NCI-H2171 treated with DMSO at 0.1 percent for 48 hours (cell line): ENCODE results near the gene RECK.
"Not testable (repeated sequence)": the region's sequence is repeated elsewhere in the genome, so short reads cannot be mapped to it uniquely, and the experiment has no call there.

Source experiments
- DNase-seq: peaks from one replicate; lab custom pipeline; 2025; lab: John Stamatoyannopoulos, UW

The RECK gene

DNA sequence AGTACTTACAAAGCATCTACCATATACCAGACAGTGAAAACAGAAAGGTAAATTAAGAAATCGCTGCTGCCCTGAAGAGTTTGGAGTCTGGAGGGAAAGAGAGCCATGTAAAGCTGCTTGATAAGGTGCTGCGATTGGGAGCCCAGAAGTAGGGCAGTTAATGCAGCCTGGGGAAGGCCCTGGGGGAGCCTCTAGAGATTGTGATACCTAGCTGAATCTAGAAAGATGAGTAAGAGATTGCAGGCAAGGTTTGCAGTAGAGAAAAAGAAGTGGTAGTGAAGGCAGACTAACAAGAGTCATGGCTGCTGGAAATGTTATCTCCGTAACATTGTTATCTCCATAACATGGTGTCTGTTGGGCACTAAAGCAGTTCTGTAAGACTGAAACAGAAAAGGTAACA, 75.8 kb downstream of the RECK start:
- DNase-seq, result no peak

DNA sequence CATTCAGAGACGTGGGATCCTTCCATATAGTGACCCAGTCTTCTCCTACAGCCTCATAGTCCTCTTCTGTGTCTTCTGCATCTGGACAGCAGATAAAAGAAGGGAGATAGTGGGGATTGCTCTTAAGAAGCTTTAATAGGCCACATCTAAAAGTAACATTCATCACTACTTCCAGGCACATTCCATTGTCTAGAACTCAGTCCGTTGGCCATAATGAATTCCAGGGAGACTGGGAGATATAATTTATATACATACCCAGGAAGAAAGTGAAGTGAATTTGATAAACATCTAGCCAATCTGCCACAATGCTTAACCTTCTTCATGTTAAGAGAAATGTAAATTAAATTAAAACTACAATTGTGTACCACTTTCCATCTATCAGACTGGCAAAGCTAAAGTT, 77.3 kb downstream of the RECK start:
- no peak for DNase-seq

DNA sequence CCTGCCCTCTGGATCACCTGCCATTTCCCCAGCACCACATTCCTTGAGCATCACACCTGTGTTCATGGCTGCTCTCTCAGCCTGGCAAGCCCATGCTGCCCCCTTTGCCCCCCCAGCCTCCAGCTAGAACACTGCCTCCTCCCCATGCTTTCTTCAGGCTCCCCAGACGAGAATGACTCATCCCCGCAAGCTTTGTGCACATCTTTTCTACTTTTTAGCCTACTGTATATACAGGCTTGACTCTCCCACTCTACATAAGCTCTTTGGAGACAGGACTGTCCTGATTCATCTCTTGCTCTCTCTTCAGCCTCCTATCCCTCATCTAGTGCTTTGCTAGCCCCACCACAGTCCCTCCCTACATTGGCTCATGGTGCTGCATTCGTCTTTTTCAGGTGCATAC, 79.9 kb downstream of the RECK start:
- DNase-seq, result no peak

DNA sequence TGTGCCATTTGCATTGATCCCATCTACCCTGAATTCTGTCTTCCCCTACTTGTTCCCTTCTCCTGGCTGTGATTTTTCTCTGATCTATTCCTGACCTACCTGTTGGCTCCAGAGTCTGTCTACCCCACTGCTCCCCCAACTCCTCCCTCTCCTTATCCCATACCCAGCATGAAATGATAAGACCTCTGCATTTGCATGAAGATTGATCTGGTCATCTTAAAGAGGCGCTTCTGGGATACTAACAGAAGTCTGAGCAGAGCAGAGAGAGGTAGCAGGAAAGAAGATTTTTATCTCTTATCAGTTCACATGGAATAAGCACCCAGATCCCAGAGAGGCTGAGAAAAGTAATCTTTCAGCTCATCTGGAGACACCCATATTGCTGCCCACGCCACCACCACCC, 81.5 kb downstream of the RECK start:
- no peak for DNase-seq

DNA sequence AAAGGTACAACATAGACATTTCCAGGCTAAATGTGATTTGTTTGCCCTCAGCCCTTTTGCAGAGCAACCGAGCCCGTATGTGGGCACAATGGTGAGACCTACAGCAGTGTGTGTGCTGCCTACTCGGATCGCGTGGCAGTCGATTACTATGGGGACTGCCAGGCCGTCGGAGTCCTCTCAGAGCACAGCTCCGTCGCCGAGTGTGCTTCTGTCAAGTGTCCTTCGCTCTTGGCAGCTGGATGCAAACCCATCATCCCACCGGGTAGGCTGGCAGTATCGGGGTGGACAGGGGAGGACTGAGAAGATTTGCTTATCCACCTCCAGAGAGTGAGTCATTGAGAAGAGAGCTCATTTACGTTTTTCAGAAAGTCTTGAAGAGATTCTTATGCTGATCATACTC, 82.0 kb downstream of the RECK start:
- no peak for DNase-seq

DNA sequence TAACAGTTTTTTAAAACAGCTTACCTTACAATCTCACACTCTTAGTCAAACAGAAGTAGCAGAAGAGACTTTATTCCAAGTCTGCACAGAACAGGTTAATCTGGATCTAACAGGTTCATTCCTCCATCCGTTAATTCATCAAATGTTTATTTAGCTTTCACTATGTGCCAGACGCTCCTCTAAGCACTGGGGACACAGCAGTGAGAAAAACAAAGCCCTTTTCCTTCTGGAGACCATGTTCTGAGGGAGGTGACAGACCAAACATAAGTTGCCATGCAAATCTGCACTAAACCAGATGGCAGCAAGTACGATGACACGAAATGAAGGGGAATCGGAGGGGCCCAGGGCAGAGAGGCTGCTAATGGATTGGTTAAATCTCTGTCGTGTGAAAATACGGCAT, 82.8 kb downstream of the RECK start:
- DNase-seq, result no peak

DNA sequence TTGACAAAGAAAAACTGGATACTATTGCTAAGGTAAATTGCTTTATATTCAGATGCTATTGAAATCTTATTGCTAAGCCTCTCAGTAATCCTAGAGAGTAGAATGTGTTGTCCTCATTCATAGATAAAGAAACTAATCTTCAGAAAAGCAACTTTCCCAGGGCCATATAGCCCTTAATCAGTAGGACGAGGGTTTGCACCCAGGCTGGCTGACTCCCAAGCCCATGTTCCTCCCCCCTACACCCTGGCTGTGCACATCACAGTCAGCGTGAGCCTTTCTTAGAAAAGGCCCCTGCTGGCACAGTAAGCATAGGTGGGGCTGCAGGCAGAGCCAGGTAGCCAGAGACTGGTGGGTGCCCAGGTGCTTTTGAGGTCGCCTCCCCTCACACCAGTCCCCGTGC, 84.0 kb downstream of the RECK start:
- no peak for DNase-seq

DNA sequence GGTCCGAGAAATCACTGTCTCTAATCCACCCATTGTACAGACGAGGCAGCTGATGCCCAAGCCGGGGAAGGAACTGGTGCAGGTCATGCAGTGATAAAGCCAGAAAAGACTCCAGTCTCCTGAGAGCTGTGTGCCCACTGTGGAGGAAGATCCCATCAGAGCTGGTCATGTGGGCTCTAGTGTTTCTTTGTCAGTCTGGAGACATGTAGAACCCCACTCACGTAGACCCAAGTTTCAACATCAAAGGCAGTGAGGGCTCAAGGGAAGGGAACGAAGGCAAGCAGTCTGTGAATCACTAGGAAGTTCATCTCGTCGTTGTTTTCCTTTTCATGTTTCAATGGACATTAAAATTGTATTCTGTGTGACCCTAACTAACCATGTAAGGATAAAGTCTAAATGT, 85.3 kb downstream of the RECK start:
- no peak for DNase-seq

DNA sequence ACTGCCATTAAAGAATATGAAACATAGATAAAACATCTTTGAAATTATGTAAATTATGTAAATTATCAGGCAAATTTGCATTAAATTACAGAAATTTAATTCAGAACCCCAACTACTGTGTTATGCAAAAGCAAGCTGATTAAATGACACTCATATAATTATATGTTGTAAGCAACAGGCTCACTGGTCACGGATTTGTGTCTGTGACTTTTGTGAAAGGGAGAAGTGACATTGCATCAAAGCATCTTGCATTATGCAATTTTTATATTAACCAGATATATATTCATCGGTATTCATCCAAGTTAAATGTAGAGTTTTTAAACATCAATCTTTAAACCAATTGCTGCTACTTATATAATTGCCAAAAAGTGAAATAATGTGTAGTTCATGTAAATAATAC, 86.8 kb downstream of the RECK start:
- DNase-seq, result no peak

DNA sequence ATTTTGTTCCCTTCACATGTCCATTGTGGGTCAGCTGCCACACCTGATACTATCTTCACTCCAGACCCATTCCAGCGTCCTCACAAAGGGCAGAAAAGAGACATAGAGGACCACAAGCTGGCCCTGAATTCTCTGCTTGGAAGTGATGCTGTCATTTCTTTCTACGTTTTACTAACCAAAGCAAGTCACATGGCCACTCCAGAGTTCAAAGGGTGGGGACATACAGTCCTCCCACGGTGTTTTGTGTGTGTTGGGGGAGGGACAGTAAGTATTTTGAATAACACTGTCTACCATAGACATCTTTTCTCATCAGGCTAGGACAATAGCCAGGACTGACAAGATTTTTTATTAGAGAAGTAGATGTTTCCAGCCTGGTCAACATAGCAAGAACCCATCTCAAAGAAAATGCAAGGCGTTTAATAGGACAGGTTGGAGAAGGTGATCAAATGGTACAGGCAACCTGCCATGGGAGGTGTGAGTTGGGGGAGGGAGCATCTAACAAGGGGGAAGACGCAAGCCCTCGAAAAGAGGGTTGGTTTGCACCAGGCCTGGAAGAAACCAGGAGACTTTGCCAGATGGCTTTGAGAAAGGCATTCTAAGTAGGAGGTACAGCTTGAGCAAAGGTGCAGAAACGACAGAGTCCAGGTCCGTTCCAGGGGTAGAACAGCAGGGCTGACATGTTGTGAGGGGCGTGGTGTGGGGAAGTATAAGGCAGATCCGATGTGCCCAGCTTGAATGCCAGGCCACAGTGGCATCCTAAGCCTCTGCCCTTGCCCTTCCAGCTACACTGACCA, 88.5 kb downstream of the RECK start:
- DNase-seq, result no peak

DNA sequence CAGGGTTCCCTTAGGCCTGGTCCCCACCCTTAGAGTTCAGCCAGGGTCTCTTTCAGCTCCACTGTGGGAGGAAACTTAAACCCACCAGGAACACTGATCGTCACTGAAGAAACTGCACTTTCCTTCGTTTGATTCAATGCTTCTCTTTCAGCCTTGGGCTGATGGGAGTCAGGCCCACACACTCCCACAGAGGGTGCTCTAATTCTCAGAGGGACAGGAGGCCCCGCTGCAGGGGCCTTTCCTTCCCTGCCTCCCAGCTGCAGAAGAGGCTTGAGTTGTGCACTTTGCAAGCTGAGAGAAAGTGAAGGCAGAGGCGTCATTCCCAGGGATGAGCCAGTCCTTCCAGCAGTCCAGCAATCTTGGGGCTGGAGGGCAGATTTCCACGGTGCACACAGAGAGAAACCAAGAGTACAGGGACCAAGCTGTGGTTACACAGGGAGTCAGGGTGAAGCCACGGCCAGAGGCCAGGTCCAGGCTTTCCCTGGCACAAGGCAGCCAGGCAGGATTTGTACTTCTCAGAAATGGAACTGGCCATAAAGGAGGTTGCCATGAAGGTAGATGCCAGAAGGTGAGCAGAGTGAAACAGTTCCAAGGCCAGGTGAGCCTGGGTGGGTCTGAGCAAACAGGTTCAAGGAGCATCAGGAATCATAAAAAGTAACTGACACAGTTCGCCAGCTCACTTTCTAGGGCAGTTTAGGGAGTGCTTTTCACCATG, 89.5 kb downstream of the RECK start:
- DNase-seq, result no peak

DNA sequence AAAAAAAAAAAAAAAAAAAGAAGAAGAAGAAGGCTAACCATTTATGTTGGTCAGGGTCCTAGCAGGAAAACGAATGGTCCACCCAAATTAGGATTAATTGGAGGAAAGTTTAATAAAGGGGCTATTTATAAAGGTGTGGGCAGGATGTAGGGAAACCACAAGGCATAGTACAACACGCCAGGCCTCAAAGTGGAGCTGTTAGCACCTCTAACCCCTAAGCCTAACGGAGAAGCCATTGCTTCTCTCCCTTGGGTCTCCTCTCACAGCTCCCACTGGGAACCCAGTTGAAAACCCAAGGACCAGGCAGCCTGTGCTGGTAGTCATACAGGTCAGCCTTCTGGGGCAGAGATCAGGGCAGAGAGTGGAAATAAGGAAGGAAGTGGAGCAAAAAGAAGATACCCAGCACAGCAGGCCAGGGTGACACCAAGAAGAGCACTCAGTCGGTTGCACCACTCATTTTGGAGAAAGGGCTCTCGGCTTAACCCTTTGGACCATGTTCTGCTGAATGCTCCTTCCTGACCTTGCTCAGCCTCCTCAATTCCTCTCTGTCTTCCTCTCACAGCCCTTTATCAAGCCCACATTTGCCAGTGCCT, 91.0 kb downstream of the RECK start:
- DNase-seq, result no peak

DNA sequence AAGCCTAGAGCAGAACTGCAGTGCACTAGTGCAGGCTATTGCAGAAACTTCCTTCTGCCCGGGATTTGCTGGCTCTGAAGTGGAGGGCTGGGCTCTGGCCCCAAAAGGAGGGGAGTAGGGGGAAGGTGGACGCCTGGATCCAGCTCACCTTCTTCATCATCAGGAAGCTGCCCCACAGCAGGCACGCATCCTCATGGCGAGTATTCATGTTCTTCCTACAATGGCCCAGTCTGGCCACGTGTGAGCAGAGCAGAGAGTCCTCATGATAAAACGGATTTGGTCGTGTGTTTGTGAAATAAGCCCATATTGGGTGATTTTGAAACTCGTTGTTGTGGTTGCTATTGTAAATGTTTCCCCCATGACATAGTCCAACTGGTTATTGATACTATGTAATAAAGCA, 91.6 kb downstream of the RECK start:
- no peak for DNase-seq

DNA sequence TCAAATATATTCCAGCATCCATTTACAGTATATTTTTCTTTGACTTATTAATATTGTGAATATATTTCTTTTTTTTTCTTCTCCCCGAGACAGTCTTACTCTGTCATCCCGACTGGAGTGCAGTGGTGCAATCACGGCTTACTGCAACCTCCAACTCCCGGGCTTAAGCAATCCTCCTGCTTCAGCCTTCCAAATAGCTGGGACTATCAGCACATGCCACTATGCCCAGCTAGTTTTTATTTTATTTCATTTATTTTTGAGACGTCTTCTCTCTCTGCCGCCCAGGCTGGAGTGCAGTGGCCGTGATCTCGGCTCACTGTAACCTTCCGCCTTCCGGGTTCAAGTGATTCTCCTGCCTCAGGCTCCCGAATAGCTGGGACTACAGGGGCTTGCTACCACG, 92.4 kb downstream of the RECK start:
- DNase-seq, result no peak

DNA sequence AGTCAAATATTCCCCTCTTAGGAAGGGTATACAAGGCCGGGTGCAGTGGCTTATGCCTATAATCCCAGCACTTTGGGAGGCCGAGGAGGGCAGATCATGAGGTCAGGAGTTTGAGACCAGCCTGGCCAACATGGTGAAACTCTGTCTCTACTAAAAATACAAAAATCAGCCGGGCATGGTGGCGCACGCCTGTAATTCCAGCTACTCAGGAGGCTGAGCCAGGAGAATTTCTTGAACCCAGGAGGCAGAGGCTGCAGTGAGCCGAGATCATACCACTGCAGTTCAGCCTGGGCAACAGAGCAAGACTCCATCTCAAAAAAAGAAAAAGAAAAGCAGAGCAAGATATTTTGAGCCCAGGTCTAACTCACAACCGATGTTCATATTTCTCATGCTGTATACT, 95.0 kb downstream of the RECK start:
- DNase-seq, result not testable (repeated sequence)

DNA sequence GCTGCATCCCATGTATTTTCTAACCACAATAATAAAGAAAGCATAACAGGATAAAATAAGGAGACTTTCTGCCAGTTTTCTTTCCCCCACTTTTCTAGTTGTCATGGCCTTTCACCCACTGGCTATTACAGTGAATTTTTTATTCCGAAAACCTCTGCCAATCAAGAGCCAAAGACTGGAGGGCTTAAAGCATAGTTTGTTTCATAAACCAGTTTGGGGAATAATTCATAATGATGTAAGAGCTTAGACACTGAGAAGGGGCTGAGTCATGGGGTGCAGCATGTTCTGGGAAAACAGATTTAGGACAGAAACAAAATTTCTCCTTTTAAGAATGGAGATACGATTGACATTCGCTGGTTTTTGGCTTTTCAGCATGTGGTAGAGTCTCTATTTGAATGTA, 95.4 kb downstream of the RECK start:
- no peak for DNase-seq

DNA sequence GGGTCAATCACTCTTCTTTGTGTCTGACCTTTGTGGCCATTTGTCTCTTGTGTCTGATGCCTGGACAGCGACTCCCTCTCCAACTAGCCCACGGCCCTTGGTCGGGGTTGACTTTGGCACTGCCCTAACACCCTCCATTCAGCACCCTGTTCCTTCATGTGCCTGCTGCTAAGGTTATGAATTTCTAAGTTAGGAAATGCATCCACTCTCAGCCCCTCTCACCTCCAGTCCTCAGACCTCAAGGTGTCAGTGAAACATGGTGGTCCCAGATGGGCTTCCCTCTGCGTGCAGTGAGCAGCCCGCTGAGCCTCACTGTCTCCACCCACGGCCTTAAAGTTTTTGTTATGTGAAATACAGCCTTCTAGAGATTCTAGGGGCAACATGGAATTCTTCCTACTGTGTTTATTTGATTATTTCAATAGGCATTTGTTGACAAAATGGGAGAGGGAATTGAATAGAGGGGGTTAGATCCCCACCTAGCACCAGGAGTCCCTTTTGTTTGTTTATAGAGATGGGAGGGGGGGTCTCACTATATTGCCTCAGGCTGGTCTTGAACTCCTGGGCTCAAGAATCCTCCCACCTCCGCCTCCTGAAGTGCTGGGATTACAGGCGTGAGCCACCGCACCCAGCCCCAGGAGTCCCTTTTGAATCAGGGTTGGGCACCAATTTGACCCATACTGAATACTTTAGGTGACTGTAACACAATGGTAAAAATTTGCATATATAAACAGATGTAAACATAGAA, 98.2 kb downstream of the RECK start:
- no peak for DNase-seq

DNA sequence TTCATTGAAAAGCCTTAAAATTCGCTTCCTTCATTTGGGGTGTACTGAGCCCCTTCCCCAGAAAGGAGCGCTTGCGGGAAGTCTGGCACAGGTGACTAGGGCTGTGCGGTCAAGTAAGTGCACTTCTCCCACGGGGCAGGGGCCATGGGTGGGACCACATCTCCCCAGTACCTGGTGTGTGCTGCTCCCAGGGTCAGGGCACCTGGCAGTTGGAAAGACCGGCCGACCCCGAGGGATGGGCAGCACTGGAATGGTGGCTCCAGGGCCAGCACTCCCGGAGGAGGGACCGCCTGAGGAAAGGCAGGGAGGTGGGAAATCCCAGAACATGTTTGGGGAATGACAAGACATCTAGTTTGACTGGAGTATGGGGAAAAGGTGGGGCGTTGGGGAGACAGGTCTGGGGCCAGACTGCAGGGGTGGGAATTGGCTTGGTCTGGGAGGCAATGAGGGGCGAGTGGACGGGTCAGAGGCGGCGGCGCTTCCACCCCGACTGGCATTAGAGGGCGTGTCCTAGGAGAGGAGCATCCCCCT, 99.1 kb downstream of the RECK start:
- no peak for DNase-seq

DNA sequence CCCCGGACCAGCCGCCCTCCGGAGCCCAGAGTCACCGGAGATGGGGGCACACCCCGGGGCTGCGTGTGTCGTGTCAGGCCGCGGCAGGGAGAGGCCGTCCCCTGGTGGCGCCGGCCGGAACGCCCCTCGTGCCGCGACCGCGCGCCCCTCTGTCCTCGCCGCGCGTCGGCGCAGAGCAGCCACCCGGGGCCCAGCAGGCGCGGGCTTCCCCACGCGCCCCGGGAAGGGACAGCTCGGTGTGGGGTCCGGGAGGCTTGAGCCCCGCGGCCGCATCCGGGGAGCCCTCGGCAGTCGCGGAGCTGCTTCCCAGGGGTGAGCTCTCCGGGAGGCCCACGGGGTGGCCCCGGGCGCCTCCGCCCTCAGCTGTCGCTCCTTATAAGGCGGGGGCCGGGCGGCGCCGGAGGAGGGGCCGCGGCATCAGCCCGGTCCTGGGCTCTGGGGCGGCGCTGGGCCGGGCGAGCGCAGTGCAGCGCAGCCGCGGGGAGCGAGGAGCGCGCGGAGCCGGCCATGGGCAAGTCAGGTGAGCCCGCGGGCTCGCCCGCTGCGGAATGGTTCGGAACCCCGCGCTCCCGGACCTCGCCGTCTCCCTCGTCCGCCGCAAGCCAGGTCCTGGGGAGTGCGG, 99.7 kb downstream of the RECK start, which contains the start of gene GLIPR2:
Gene GLIPR2 (plus strand): TSS at position 462 of the 622 bp plus-strand sequence. CDS start 46 bp downstream, at position 508.
- peak; percentile 31 for DNase-seq

DNA sequence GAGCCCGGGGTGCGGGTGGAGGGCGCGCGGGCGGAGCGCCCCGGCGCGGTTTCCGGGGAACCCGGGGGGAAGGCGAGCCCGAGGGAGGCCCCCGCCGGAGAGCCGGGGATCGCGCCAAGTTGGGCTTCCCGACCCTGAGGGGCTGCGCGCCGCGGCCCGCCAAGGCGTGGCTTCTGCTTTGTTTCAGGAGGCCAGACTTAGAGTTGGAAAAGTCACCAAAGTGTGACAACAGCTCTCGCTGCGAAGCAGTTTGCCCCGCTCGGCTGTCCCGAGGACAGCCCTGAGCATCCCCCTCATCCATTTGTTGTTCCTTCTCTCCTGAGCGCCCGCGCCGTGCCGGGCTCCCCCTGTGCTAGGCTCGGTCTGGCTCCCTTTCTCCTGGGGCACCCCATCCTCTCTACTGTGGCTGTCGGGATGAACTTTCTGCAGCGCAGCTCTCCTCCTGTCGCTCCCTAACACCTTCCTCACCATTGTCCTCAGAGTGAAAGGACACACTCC, 100.2 kb downstream of the RECK start:
- peak; percentile 22 for DNase-seq

DNA sequence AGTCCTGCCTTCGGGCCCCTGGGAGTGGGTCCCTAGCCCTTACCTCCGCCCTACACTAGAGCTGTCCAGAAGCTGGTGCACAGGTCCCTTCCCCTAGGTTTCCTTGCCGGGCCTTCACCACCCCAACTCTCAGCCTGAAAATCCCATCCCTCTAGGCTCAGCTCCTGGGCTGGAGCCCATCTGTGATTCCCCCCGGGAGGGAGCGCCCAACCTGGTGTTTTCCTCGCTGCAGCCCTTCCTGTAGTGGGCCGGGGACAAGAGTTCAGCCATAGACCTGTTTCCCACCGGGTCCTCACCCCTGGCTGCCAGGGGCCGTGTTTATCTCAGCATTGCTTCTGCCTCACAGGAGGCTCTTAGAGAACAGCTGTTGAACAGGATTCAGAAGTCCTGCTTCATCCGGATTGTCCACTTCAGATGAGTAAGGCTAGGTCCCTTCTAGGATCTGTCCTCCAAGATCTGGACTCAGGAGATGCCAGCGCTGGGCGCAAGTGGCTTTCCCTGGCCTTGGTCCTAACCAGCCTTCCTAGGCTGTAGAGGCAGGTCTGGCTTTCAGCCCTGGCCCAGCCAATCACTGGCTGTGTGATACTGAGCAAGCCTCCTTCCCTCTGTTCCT, 100.8 kb downstream of the RECK start:
- DNase-seq, result peak; percentile 20
